HepG2 (cell line): Measurements from ENCODE around the gene TBC1D16. TPM values are rescaled to one million over a fixed set of nuclear protein-coding genes. Genes with fewer than 3 reads are reported as not detected.
A peak's percentile ranks its signal among the peaks of the same experiment; 100 is the strongest.

ENCODE experiments used
- ADNP ChIP-seq: sonication (generic); formaldehyde crosslinking; IDR thresholded peaks from 2 replicates; pipeline ENCODE4 v1.4.0; 2020; ENCODE audit warnings: missing genetic modification reagents
- CBX1 ChIP-seq: IDR thresholded peaks from one replicate; pipeline ENCODE4 v1.6.1; 2016; ENCODE audit warnings: antibody characterized with exemption, low read depth
- FOXA3 ChIP-seq: IDR thresholded peaks from 2 replicates; pipeline ENCODE4 v1.6.1; 2016; ENCODE audit warnings: missing genetic modification reagents, missing compliant biosample characterization
- KDM1A ChIP-seq: IDR thresholded peaks from 2 replicates; pipeline ENCODE4 v1.6.1; 2016; ENCODE audit warnings: missing compliant biosample characterization
- KMT2A ChIP-seq: sonication (generic); formaldehyde crosslinking; IDR thresholded peaks from 2 replicates; pipeline ENCODE4 v1.4.0; 2020; ENCODE audit warnings: missing genetic modification reagents
- NBN ChIP-seq: fragments of 450-650 bp; conservative IDR thresholded peaks from 2 replicates; pipeline ENCODE4 v1.6.1; 2017
- PITX1 ChIP-seq: sonication (generic); formaldehyde crosslinking; IDR thresholded peaks from 2 replicates; pipeline ENCODE4 v1.5.1; 2020; ENCODE audit warnings: mild to moderate bottlenecking, missing genetic modification reagents
- PRPF4 ChIP-seq: fragments of 200-400 bp; formaldehyde crosslinking; IDR thresholded peaks from 2 replicates; pipeline ENCODE4 v1.6.1; 2016; ENCODE audit warnings: low read length, low read depth; ENCODE audit not compliant: poor library complexity, severe bottlenecking
- REL ChIP-seq: sonication (generic); formaldehyde crosslinking; conservative IDR thresholded peaks from 2 replicates; pipeline ENCODE4 v1.8.0; 2022; ENCODE audit warnings: mild to moderate bottlenecking, missing genetic modification reagents, moderate library complexity
- SMC3 ChIP-seq: IDR thresholded peaks from 2 replicates; pipeline ENCODE4 v1.6.1; 2011; ENCODE audit warnings: low read length, improper control_type of control experiment
- SNAI1 ChIP-seq: sonication (generic); formaldehyde crosslinking; IDR thresholded peaks from 2 replicates; pipeline ENCODE4 v1.5.0; 2020; ENCODE audit warnings: mild to moderate bottlenecking, missing genetic modification reagents, borderline replicate concordance
- SOX13 ChIP-seq, 3 experiments: fragments of 450-650 bp in 1 of 3; sonication (generic) in 1 of 3; formaldehyde crosslinking in 1 of 3; IDR thresholded peaks in 2 of 3; conservative IDR thresholded peaks in 1 of 3; 2 replicates each; pipeline versions ENCODE4 v1.5.0 to v1.6.1; 2016 to 2020; ENCODE audit warnings: antibody characterized with exemption in 1 of 3, mild to moderate bottlenecking in 1 of 3, missing compliant biosample characterization in 1 of 3, missing genetic modification reagents in 1 of 3, moderate library complexity in 1 of 3
- THAP8 ChIP-seq: sonication (generic); formaldehyde crosslinking; IDR thresholded peaks from 2 replicates; pipeline ENCODE4 v1.5.1; 2020; ENCODE audit warnings: missing genetic modification reagents, mild to moderate bottlenecking, borderline replicate concordance
- WIZ ChIP-seq: sonication (generic); formaldehyde crosslinking; IDR thresholded peaks from 2 replicates; pipeline ENCODE4 v1.5.1; 2020; ENCODE audit warnings: mild to moderate bottlenecking, missing genetic modification reagents
- ZNF281 ChIP-seq: sonication (generic); formaldehyde crosslinking; IDR thresholded peaks from 2 replicates; pipeline ENCODE4 v1.4.0; 2020; ENCODE audit warnings: missing genetic modification reagents, borderline replicate concordance
- ZNF317 ChIP-seq: sonication (generic); formaldehyde crosslinking; IDR thresholded peaks from 2 replicates; pipeline ENCODE4 v1.5.0; 2020; ENCODE audit warnings: mild to moderate bottlenecking, missing genetic modification reagents
- ZNF326 ChIP-seq: sonication (generic); formaldehyde crosslinking; IDR thresholded peaks from 2 replicates; pipeline ENCODE4 v1.4.0; 2020; ENCODE audit warnings: missing genetic modification reagents, borderline replicate concordance
- ZNF350 ChIP-seq: sonication (generic); formaldehyde crosslinking; IDR thresholded peaks from 2 replicates; pipeline ENCODE4 v1.4.0; 2020; ENCODE audit warnings: mild to moderate bottlenecking, low read depth, missing genetic modification reagents, borderline replicate concordance
- ZNF430 ChIP-seq: sonication (generic); formaldehyde crosslinking; IDR thresholded peaks from 2 replicates; pipeline ENCODE4 v1.9.0; 2021; ENCODE audit warnings: mild to moderate bottlenecking, missing genetic modification reagents
- ZNF598 ChIP-seq: sonication (generic); formaldehyde crosslinking; IDR thresholded peaks from 2 replicates; pipeline ENCODE4 v1.5.1; 2020; ENCODE audit warnings: mild to moderate bottlenecking, missing genetic modification reagents, borderline replicate concordance
- ZNF616 ChIP-seq: sonication (generic); formaldehyde crosslinking; IDR thresholded peaks from 2 replicates; pipeline ENCODE4 v1.5.0; 2020; ENCODE audit warnings: low read depth, mild to moderate bottlenecking, missing genetic modification reagents
- ZNF777 ChIP-seq: sonication (generic); formaldehyde crosslinking; IDR thresholded peaks from 2 replicates; pipeline ENCODE4 v1.4.0; 2020; ENCODE audit warnings: missing genetic modification reagents
- ZNF878 ChIP-seq: sonication (generic); formaldehyde crosslinking; IDR thresholded peaks from 2 replicates; pipeline ENCODE4 v1.8.1; 2023; ENCODE audit warnings: mild to moderate bottlenecking, missing genetic modification reagents, moderate library complexity
- polyA plus RNA-seq, 8 experiments: library from polyadenylated mRNA; depleted of rRNA in 3 of 8; stranded (reverse) in 7 of 8; unstranded in 1 of 8; fragments of >200 nt; fragmentation: Illumina TruSeq in 4 of 8; extraction: Trizol in 4 of 8; gene quantifications; 2 replicates each; pipeline versions ENCODE4 v1.2.1 to v1.2.3, GENCODE V29; 2011 to 2016; ENCODE audit warnings: low read depth in 4 of 8, missing spikeins in 1 of 8, mixed read lengths in 1 of 8; ENCODE audit not compliant: insufficient read depth in 1 of 8
- total RNA-seq, 5 experiments: library from RNA; depleted of rRNA; stranded (reverse); fragments of >200 nt; fragmentation: Illumina TruSeq; extraction: Trizol; gene quantifications; 2 replicates each; pipeline ENCODE4 v1.2.3, GENCODE V29; 2016; ENCODE audit warnings: low read depth in 1 of 5
- TF ChIP-seq, protein P1 (sequence below): sonication (generic); formaldehyde crosslinking; IDR thresholded peaks from 2 replicates; pipeline ENCODE4 v1.4.0; 2020; ENCODE audit warnings: mild to moderate bottlenecking, missing genetic modification reagents
- TF ChIP-seq, protein P2 (sequence below): sonication (generic); formaldehyde crosslinking; IDR thresholded peaks from 2 replicates; pipeline ENCODE4 v1.4.0; 2020; ENCODE audit warnings: mild to moderate bottlenecking, missing genetic modification reagents
- TF ChIP-seq, protein P3 (sequence below): sonication (generic); formaldehyde crosslinking; IDR thresholded peaks from 2 replicates; pipeline ENCODE4 v1.8.1; 2023; ENCODE audit warnings: missing genetic modification reagents, inconsistent platforms, borderline replicate concordance

Gene TBC1D16
- total and polyA plus RNA-seq, 2 of the 13 experiments (the other 11 are each of a cell fraction or from before 2014, with no cell fraction given): 14.9 to 24.9 TPM

- TF ChIP-seq WIZ (CRISPR knock-in tag) (no peak), SNAI1 (CRISPR knock-in tag) (no peak), THAP8 (CRISPR knock-in tag) (no peak), ZNF317 (CRISPR knock-in tag) (no peak), KMT2A (CRISPR knock-in tag) (no peak), PITX1 (peak; percentile 42; the same call in 1 of the 2 replicates), ADNP (CRISPR knock-in tag) (no peak), KDM1A (CRISPR knock-in tag) (peak; percentile 44; the same call in 1 of the 2 replicates), ZNF350 (CRISPR knock-in tag) (no peak), SMC3 (no peak), SOX13 (IDR thresholded peaks at IDR 0.05) (no peak), SOX13 (CRISPR knock-in tag; conservative IDR thresholded peaks at IDR 0.05 in 1 of 2, IDR thresholded peaks at IDR 0.05 in 1 of 2) (no peak), PRPF4 (no peak), ZNF598 (CRISPR knock-in tag) (peak; percentile 72; the same call in 1 of the 2 replicates), NBN (no peak), ZNF777 (CRISPR knock-in tag) (no peak), ZNF878 (CRISPR knock-in tag) (no peak), REL (no peak), ZNF616 (CRISPR knock-in tag) (no peak), CBX1 (no peak), ZNF281 (no peak), ZNF326 (CRISPR knock-in tag) (no peak), ZNF430 (no peak), FOXA3 (CRISPR knock-in tag) (no peak)
- TF ChIP-seq, protein P1, sequence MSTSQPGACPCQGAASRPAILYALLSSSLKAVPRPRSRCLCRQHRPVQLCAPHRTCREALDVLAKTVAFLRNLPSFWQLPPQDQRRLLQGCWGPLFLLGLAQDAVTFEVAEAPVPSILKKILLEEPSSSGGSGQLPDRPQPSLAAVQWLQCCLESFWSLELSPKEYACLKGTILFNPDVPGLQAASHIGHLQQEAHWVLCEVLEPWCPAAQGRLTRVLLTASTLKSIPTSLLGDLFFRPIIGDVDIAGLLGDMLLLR (CRISPR knock-in tag): no peak
- TF ChIP-seq, protein P2, sequence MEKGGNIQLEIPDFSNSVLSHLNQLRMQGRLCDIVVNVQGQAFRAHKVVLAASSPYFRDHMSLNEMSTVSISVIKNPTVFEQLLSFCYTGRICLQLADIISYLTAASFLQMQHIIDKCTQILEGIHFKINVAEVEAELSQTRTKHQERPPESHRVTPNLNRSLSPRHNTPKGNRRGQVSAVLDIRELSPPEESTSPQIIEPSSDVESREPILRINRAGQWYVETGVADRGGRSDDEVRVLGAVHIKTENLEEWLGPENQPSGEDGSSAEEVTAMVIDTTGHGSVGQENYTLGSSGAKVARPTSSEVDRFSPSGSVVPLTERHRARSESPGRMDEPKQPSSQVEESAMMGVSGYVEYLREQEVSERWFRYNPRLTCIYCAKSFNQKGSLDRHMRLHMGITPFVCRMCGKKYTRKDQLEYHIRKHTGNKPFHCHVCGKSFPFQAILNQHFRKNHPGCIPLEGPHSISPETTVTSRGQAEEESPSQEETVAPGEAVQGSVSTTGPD (CRISPR knock-in tag): no peak
- TF ChIP-seq, protein P3, sequence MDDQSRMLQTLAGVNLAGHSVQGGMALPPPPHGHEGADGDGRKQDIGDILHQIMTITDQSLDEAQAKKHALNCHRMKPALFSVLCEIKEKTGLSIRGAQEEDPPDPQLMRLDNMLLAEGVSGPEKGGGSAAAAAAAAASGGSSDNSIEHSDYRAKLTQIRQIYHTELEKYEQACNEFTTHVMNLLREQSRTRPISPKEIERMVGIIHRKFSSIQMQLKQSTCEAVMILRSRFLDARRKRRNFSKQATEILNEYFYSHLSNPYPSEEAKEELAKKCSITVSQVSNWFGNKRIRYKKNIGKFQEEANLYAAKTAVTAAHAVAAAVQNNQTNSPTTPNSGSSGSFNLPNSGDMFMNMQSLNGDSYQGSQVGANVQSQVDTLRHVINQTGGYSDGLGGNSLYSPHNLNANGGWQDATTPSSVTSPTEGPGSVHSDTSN: no peak
Observed at GRCh38 chr17:79919164-79919585, 116.5 kb downstream of the TBC1D16 start (continued).
